Chondrocyte (in vitro differentiated cells): ENCODE measurements around the gene CD247. TPM values are rescaled to one million over a fixed set of nuclear protein-coding genes. Genes with fewer than 3 reads are reported as not detected.
A peak's percentile ranks its signal among the peaks of the same experiment; 100 is the strongest.

Experiments used
- DNase-seq: peaks from one replicate; pipeline ENCODE4 v3.0.0; 2021; ENCODE audit warnings: mixed read lengths, low spot score
- H3K27ac Mint-ChIP-seq: one replicate; pipeline ENCODE4 v1.8.0; 2021; ENCODE audit warnings: mild to moderate bottlenecking, moderate library complexity, mixed read lengths; ENCODE audit not compliant: unreplicated experiment
- H3K27me3 Mint-ChIP-seq: 2 replicates; pipeline ENCODE4 v1.8.0; 2021; ENCODE audit warnings: low read depth, mixed read lengths
- H3K36me3 Mint-ChIP-seq: 2 replicates; pipeline ENCODE4 v1.8.0; 2021; ENCODE audit warnings: low read depth, mixed read lengths
- H3K4me1 Mint-ChIP-seq: 2 replicates; pipeline ENCODE4 v1.8.0; 2021; ENCODE audit warnings: low read depth, mild to moderate bottlenecking, mixed read lengths
- H3K4me3 Mint-ChIP-seq: one replicate; pipeline ENCODE4 v1.8.0; 2021; ENCODE audit warnings: mild to moderate bottlenecking, moderate library complexity, mixed read lengths; ENCODE audit not compliant: unreplicated experiment
- H3K9me3 Mint-ChIP-seq: 2 replicates; pipeline ENCODE4 v1.8.0; 2021; ENCODE audit warnings: low read depth, mixed read lengths
- total RNA-seq: library from RNA; stranded (reverse); gene quantifications from 3 replicates; pipeline ENCODE4 v1.2.1, GENCODE V29; 2021
- TF ChIP-seq, protein P1 (sequence below): fragments of 200-600 bp; sonication (generic); IDR thresholded peaks from 2 replicates; pipeline ENCODE4 v1.5.0; 2021; ENCODE audit warnings: antibody characterized with exemption, mild to moderate bottlenecking, moderate library complexity

CD247 gene
- total RNA-seq, 1 donor from 2014 or later, result not detected

GRCh38 chr1:167408355-167408754 lies 110.0 kb downstream of the CD247 start:
- no peak for DNase-seq
- peaks cover 6% of the 10 kb centered on the region for H3K4me1 Mint-ChIP-seq
- no peak overlapping the region for H3K27ac Mint-ChIP-seq
- no peak overlapping the region for H3K4me3 Mint-ChIP-seq
- no peaks in the 10 kb centered on the region for H3K9me3 Mint-ChIP-seq
- H3K36me3 Mint-ChIP-seq, result peaks cover 28% of the 10 kb centered on the region
- TF ChIP-seq, protein P1, sequence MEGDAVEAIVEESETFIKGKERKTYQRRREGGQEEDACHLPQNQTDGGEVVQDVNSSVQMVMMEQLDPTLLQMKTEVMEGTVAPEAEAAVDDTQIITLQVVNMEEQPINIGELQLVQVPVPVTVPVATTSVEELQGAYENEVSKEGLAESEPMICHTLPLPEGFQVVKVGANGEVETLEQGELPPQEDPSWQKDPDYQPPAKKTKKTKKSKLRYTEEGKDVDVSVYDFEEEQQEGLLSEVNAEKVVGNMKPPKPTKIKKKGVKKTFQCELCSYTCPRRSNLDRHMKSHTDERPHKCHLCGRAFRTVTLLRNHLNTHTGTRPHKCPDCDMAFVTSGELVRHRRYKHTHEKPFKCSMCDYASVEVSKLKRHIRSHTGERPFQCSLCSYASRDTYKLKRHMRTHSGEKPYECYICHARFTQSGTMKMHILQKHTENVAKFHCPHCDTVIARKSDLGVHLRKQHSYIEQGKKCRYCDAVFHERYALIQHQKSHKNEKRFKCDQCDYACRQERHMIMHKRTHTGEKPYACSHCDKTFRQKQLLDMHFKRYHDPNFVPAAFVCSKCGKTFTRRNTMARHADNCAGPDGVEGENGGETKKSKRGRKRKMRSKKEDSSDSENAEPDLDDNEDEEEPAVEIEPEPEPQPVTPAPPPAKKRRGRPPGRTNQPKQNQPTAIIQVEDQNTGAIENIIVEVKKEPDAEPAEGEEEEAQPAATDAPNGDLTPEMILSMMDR, result no peak
- no peaks in the 10 kb centered on the region for H3K27me3 Mint-ChIP-seq

- Mint-ChIP-seq H3K4me3 (no peak overlapping the region), H3K36me3 (peaks cover 14% of the 10 kb centered on the region), H3K9me3 (no peaks in the 10 kb centered on the region), H3K4me1 (peaks cover 8% of the 10 kb centered on the region), H3K27me3 (no peaks in the 10 kb centered on the region), H3K27ac (no peak overlapping the region)
- TF ChIP-seq, protein P1, result no peak
- no peak for DNase-seq
Measured at GRCh38 chr1:167404908-167405307, 113.4 kb downstream of the CD247 start.

GRCh38 chr1:167404161-167404888 lies 114.0 kb downstream of the CD247 start:
- DNase-seq, result no peak
- Mint-ChIP-seq H3K9me3 (no peaks in the 10 kb centered on the region), H3K27me3 (no peaks in the 10 kb centered on the region), H3K4me1 (peaks cover 8% of the 10 kb centered on the region), H3K27ac (peak overlapping the region; percentile 65), H3K4me3 (no peak overlapping the region), H3K36me3 (peaks cover 12% of the 10 kb centered on the region)
- TF ChIP-seq, protein P1, result no peak

DNA sequence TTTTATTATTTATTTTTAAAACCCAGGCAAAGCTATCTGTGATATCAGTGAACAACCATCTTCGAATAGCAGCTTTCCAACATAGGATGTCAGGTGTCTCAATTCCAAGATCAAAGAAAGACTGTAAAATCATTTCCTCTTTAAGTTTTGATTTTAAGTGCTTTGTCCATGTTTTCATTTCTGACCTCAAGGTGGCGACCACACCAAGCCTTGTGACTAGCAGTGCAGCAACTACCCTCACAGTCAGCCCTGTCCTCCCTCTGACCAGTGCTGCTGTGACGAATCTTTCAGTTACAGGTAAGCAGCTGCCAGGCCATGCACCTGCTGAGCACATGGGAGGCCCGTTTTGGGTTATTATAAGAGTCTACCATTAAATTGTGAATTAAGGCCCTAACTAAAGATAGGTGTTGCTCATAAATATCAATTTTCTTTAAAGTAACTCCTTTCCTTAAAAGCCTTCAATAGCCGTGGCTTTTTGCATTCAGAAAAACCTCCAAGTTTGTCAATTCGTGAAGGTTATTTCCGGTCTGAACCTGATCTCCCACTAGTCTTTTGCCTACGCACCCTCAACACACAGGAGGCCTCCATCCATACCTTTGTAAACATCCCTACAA lies 117.0 kb downstream of the CD247 start:
- Mint-ChIP-seq H3K9me3 (no peaks in the 10 kb centered on the region), H3K4me1 (peaks cover 8% of the 10 kb centered on the region), H3K27me3 (no peaks in the 10 kb centered on the region), H3K4me3 (no peak overlapping the region), H3K36me3 (peaks cover 14% of the 10 kb centered on the region), H3K27ac (no peak overlapping the region)
- TF ChIP-seq, protein P1, result peak; percentile 81
- no peak for DNase-seq

- TF ChIP-seq, protein P1, result no peak
- DNase-seq, result no peak
- peaks cover 8% of the 10 kb centered on the region for H3K4me1 Mint-ChIP-seq
- no peak overlapping the region for H3K27ac Mint-ChIP-seq
- H3K36me3 Mint-ChIP-seq, result peaks cover 10% of the 10 kb centered on the region
- no peaks in the 10 kb centered on the region for H3K9me3 Mint-ChIP-seq
- no peak overlapping the region for H3K4me3 Mint-ChIP-seq
- no peaks in the 10 kb centered on the region for H3K27me3 Mint-ChIP-seq
Measured at GRCh38 chr1:167400359-167400953, 117.9 kb downstream of the CD247 start.
